HepG2 (cell line): Measurements from ENCODE around the gene ABCA13. TPM values are rescaled to one million over a fixed set of nuclear protein-coding genes. Genes with fewer than 3 reads are reported as not detected.
A peak's percentile ranks its signal among the peaks of the same experiment; 100 is the strongest.

Experiments used
- ETV5 ChIP-seq: IDR thresholded peaks from 2 replicates; pipeline ENCODE4 v1.6.1; 2018; ENCODE audit warnings: missing biosample characterization, missing genetic modification reagents, inconsistent platforms, borderline replicate concordance
- KDM5B ChIP-seq: sonication (generic); formaldehyde crosslinking; IDR thresholded peaks from 2 replicates; pipeline ENCODE4 v1.4.0; 2020; ENCODE audit warnings: missing genetic modification reagents, mild to moderate bottlenecking, borderline replicate concordance
- NFYC ChIP-seq: IDR thresholded peaks from 2 replicates; pipeline ENCODE4 v1.6.1; 2016; ENCODE audit warnings: missing genetic modification reagents, missing compliant biosample characterization
- SOX6 ChIP-seq, 2 experiments: fragments of 450-650 bp in 1 of 2; sonication (generic) in 1 of 2; formaldehyde crosslinking in 1 of 2; IDR thresholded peaks; 2 replicates each; pipeline versions ENCODE4 v1.4.0 to v1.6.1; 2017 to 2020; ENCODE audit warnings: antibody characterized with exemption in 1 of 2, mild to moderate bottlenecking in 1 of 2, missing genetic modification reagents in 1 of 2
- SRSF1 ChIP-seq: fragments of 200-400 bp; formaldehyde crosslinking; optimal IDR thresholded peaks from 2 replicates; pipeline ENCODE3; 2017; ENCODE audit warnings: mild to moderate bottlenecking, low read depth, low read length, moderate library complexity
- YEATS4 ChIP-seq: sonication (generic); formaldehyde crosslinking; IDR thresholded peaks from 2 replicates; pipeline ENCODE4 v1.4.0; 2020; ENCODE audit warnings: missing genetic modification reagents, borderline replicate concordance
- ZFP37 ChIP-seq: sonication (generic); formaldehyde crosslinking; IDR thresholded peaks from 2 replicates; pipeline ENCODE4 v1.4.0; 2020; ENCODE audit warnings: missing genetic modification reagents, borderline replicate concordance
- ZNF337 ChIP-seq: sonication (generic); formaldehyde crosslinking; IDR thresholded peaks from 2 replicates; pipeline ENCODE4 v1.5.1; 2020; ENCODE audit warnings: missing genetic modification reagents, low read depth, mild to moderate bottlenecking, borderline replicate concordance
- ZNF549 ChIP-seq: sonication (generic); formaldehyde crosslinking; IDR thresholded peaks from 2 replicates; pipeline ENCODE4 v1.5.0; 2020; ENCODE audit warnings: missing genetic modification reagents
- ZNF569 ChIP-seq: sonication (generic); formaldehyde crosslinking; IDR thresholded peaks from 2 replicates; pipeline ENCODE4 v1.5.0; 2020; ENCODE audit warnings: mild to moderate bottlenecking, missing genetic modification reagents, moderate library complexity, borderline replicate concordance
- ZNF777 ChIP-seq: sonication (generic); formaldehyde crosslinking; IDR thresholded peaks from 2 replicates; pipeline ENCODE4 v1.4.0; 2020; ENCODE audit warnings: missing genetic modification reagents
- polyA plus RNA-seq, 8 experiments: library from polyadenylated mRNA; depleted of rRNA in 3 of 8; stranded (reverse) in 7 of 8; unstranded in 1 of 8; fragments of >200 nt; fragmentation: Illumina TruSeq in 4 of 8; extraction: Trizol in 4 of 8; gene quantifications; 2 replicates each; pipeline versions ENCODE4 v1.2.1 to v1.2.3, GENCODE V29; 2011 to 2016; ENCODE audit warnings: low read depth in 4 of 8, missing spikeins in 1 of 8, mixed read lengths in 1 of 8; ENCODE audit not compliant: insufficient read depth in 1 of 8
- total RNA-seq, 5 experiments: library from RNA; depleted of rRNA; stranded (reverse); fragments of >200 nt; fragmentation: Illumina TruSeq; extraction: Trizol; gene quantifications; 2 replicates each; pipeline ENCODE4 v1.2.3, GENCODE V29; 2016; ENCODE audit warnings: low read depth in 1 of 5
- TF ChIP-seq, protein P1 (sequence below): sonication (generic); formaldehyde crosslinking; IDR thresholded peaks from 2 replicates; pipeline ENCODE4 v1.5.1; 2020; ENCODE audit warnings: mild to moderate bottlenecking, missing genetic modification reagents, moderate library complexity
- TF ChIP-seq, protein P2 (sequence below): sonication (generic); formaldehyde crosslinking; IDR thresholded peaks from 2 replicates; pipeline ENCODE4 v1.5.0; 2020; ENCODE audit warnings: mild to moderate bottlenecking, missing genetic modification reagents
- TF ChIP-seq, protein P3 (sequence below): IDR thresholded peaks from 2 replicates; pipeline ENCODE4 v1.6.1; 2016; ENCODE audit warnings: mild to moderate bottlenecking, missing biosample characterization, missing genetic modification reagents
- TF ChIP-seq, protein P4 (sequence below): sonication (generic); formaldehyde crosslinking; IDR thresholded peaks from 2 replicates; pipeline ENCODE4 v1.4.0; 2020; ENCODE audit warnings: mild to moderate bottlenecking, missing genetic modification reagents
- TF ChIP-seq, protein P5 (sequence below), 2 experiments: fragments of 450-650 bp in 1 of 2; sonication (generic) in 1 of 2; formaldehyde crosslinking; IDR thresholded peaks; 2 replicates each; pipeline versions ENCODE4 v1.5.0 to v1.8.0; 2020 to 2022; ENCODE audit warnings: mild to moderate bottlenecking in 1 of 2, missing genetic modification reagents in 1 of 2

Gene ABCA13
- total and polyA plus RNA-seq, 2 of the 13 experiments (the other 11 are each of a cell fraction or from before 2014, with no cell fraction given), result 0.03 TPM; not detected in 1

DNA sequence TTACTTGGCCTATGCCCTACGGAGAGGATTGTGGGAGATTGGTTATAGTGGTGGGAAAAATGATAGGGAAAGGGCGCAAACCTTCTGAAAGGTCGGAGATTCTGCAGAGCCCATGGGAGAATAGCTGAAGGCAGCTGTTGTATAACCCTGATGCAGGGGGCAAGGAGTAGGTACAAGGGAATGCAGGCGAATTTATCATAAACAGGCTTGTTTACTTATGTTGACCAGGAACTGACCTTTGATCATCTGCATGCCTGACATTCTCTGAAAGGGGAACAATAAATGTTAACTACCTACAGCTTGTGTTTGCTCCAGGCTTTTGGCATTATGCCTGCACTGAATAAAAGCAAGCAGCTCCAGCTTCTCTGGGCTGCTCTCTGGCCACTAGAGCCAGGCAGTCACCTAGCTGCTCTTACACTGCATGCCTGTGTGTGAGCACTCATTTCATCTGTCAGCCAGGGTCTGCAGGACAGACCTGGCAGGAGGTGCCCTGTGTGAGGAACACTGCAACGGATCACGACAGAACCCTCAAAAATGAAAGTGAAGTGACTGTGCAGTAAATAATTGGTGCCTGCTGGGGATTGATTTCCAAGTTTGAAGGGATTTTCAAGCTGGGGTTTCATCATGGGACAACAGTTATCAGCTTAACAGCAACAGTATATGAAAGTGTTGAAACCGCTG is 31.1 kb upstream of the ABCA13 start (continued):
- TF ChIP-seq, protein P1, sequence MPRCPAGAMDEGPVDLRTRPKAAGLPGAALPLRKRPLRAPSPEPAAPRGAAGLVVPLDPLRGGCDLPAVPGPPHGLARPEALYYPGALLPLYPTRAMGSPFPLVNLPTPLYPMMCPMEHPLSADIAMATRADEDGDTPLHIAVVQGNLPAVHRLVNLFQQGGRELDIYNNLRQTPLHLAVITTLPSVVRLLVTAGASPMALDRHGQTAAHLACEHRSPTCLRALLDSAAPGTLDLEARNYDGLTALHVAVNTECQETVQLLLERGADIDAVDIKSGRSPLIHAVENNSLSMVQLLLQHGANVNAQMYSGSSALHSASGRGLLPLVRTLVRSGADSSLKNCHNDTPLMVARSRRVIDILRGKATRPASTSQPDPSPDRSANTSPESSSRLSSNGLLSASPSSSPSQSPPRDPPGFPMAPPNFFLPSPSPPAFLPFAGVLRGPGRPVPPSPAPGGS, result no peak
- peak; percentile 86 for TF ChIP-seq ETV5 (CRISPR knock-in tag)
- TF ChIP-seq, protein P2, sequence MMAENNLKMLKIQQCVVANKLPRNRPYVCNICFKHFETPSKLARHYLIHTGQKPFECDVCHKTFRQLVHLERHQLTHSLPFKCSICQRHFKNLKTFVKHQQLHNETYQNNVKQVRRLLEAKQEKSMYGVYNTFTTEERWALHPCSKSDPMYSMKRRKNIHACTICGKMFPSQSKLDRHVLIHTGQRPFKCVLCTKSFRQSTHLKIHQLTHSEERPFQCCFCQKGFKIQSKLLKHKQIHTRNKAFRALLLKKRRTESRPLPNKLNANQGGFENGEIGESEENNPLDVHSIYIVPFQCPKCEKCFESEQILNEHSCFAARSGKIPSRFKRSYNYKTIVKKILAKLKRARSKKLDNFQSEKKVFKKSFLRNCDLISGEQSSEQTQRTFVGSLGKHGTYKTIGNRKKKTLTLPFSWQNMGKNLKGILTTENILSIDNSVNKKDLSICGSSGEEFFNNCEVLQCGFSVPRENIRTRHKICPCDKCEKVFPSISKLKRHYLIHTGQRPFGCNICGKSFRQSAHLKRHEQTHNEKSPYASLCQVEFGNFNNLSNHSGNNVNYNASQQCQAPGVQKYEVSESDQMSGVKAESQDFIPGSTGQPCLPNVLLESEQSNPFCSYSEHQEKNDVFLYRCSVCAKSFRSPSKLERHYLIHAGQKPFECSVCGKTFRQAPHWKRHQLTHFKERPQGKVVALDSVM (CRISPR knock-in tag), result no peak
- TF ChIP-seq ZFP37 (CRISPR knock-in tag), result no peak
- TF ChIP-seq, protein P3, sequence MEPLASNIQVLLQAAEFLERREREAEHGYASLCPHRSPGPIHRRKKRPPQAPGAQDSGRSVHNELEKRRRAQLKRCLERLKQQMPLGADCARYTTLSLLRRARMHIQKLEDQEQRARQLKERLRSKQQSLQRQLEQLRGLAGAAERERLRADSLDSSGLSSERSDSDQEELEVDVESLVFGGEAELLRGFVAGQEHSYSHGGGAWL (CRISPR knock-in tag), result no peak
- TF ChIP-seq, protein P4, sequence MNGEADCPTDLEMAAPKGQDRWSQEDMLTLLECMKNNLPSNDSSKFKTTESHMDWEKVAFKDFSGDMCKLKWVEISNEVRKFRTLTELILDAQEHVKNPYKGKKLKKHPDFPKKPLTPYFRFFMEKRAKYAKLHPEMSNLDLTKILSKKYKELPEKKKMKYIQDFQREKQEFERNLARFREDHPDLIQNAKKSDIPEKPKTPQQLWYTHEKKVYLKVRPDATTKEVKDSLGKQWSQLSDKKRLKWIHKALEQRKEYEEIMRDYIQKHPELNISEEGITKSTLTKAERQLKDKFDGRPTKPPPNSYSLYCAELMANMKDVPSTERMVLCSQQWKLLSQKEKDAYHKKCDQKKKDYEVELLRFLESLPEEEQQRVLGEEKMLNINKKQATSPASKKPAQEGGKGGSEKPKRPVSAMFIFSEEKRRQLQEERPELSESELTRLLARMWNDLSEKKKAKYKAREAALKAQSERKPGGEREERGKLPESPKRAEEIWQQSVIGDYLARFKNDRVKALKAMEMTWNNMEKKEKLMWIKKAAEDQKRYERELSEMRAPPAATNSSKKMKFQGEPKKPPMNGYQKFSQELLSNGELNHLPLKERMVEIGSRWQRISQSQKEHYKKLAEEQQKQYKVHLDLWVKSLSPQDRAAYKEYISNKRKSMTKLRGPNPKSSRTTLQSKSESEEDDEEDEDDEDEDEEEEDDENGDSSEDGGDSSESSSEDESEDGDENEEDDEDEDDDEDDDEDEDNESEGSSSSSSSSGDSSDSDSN (CRISPR knock-in tag), result peak; percentile 71; the same call in 1 of the 2 replicates
- no peak for TF ChIP-seq ZNF777 (CRISPR knock-in tag)
- TF ChIP-seq NFYC (CRISPR knock-in tag), result 0 out of 2 replicates have a peak, but pooled peaks have one; percentile 9
- no peak; the same call in 1 of the 2 replicates for TF ChIP-seq ZNF569
- TF ChIP-seq SRSF1, result no peak
- 0 out of 2 replicates have a peak, but pooled peaks have one; percentile 72 for TF ChIP-seq ZNF337 (CRISPR knock-in tag)
- no peak for TF ChIP-seq ZNF549 (CRISPR knock-in tag)
- no peak; the same call in 1 of the 2 replicates for TF ChIP-seq KDM5B (CRISPR knock-in tag)
- no peak for TF ChIP-seq YEATS4 (CRISPR knock-in tag)
- TF ChIP-seq, protein P5, sequence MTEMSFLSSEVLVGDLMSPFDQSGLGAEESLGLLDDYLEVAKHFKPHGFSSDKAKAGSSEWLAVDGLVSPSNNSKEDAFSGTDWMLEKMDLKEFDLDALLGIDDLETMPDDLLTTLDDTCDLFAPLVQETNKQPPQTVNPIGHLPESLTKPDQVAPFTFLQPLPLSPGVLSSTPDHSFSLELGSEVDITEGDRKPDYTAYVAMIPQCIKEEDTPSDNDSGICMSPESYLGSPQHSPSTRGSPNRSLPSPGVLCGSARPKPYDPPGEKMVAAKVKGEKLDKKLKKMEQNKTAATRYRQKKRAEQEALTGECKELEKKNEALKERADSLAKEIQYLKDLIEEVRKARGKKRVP (CRISPR knock-in tag; IDR thresholded peaks at IDR 0.05), result peak in 1 of 2 experiments; percentile 82; a peak in 2 of 4 replicates
- no peak for TF ChIP-seq SOX6 (IDR thresholded peaks at IDR 0.05)
- peak; percentile 99 for TF ChIP-seq SOX6 (CRISPR knock-in tag; IDR thresholded peaks at IDR 0.05)
